ENCODE measurements around the gene CATSPER3. TPM values are rescaled to one million over a fixed set of nuclear protein-coding genes. Genes with fewer than 3 reads are reported as not detected.

Gene CATSPER3
- total and polyA plus RNA-seq, 2 of the 8 experiments (the other 6 are each of a cell fraction or from before 2014, with no cell fraction given) = 0.62 TPM; not detected in 1

- TF ChIP-seq E2F6 (IDR thresholded peaks at IDR 0.05) = peak; percentile 21; the same call in 1 of the 2 replicates
- 0 out of 2 replicates have a peak, but pooled peaks have one; percentile 52 for TF ChIP-seq EGR1 (IDR thresholded peaks at IDR 0.05; ENCODE audit: borderline replicate concordance, low read depth, low read length)
- TF ChIP-seq CTBP2 (IDR thresholded peaks at IDR 0.05; ENCODE audit: borderline replicate concordance, insufficient read depth, insufficient read length, low read length) = peak; percentile 49
- TF ChIP-seq RNF2 (IDR thresholded peaks at IDR 0.05; ENCODE audit: borderline replicate concordance, low read depth, low read length, missing control alignments, poor library complexity, severe bottlenecking) = peak; percentile 96
- TF ChIP-seq YY1 (IDR thresholded peaks at IDR 0.05; ENCODE audit: low read depth, low read length) = no peak
- TF ChIP-seq TCF12 (IDR thresholded peaks at IDR 0.05; ENCODE audit: low read depth, low read length) = 0 out of 2 replicates have a peak, but pooled peaks have one; percentile 44
- peak; percentile 55 for TF ChIP-seq ASH2L (IDR thresholded peaks at IDR 0.05; ENCODE audit: low read length)
Measured at GRCh38 chr5:135032999-135033861, 65.5 kb downstream of the CATSPER3 start (continued).
